Tibial artery (tissue), 4 donors: ENCODE results near the gene TMEM222.

Source experiments
- DNase-seq, 2 donors: peaks; one replicate each; pipeline ENCODE4 v3.0.0-alpha.2; 2019
- H3K27ac ChIP-seq, 2 donors: fragments of 200-600 bp; sonication (generic) in 1 of 2; 1 replicate in 1 of 2; 2 replicates in 1 of 2; pipeline ENCODE4 v1.5.1; 2018 to 2019; ENCODE audit warnings: mild to moderate bottlenecking in 1 of 2
- H3K27me3 ChIP-seq, 2 donors: fragments of 200-600 bp; sonication (generic) in 1 of 2; one replicate each; pipeline versions ENCODE4 v1.5.1 to v1.6.0; 2016 to 2019
- H3K36me3 ChIP-seq, 3 donors: fragments of 200-600 bp; sonication (generic) in 2 of 3; one replicate each; pipeline ENCODE4 v1.5.1; 2016 to 2019; ENCODE audit warnings: mild to moderate bottlenecking in 2 of 3
- H3K4me1 ChIP-seq, 4 donors: fragments of 200-600 bp; sonication (generic) in 2 of 4; 1 replicate in 3 of 4; 2 replicates in 1 of 4; pipeline ENCODE4 v1.5.1; 2016 to 2019
- H3K4me3 ChIP-seq, 2 donors: fragments of 200-600 bp; sonication (generic) in 1 of 2; 1 replicate in 1 of 2; 2 replicates in 1 of 2; pipeline ENCODE4 v1.5.1; 2018 to 2019; ENCODE audit warnings: mild to moderate bottlenecking in 2 of 2
- H3K9me3 ChIP-seq, 3 donors: fragments of 200-600 bp; sonication (generic) in 1 of 3; one replicate each; pipeline ENCODE4 v1.5.1; 2016 to 2019
- intact Hi-C: fragments of 100-400 bp; cut with DNase I; formaldehyde crosslinking; loops from one replicate; pipeline ENCODE4 v1.15.0; 2023; ENCODE audit warnings: low total_unique reads
- TF ChIP-seq, protein P1 (sequence below), 2 experiments: fragments of 200-600 bp in 1 of 2; fragments of 450-650 bp in 1 of 2; IDR thresholded peaks; one replicate each; pipeline ENCODE4 v1.5.1; 2017 to 2019; ENCODE audit warnings: antibody characterized with exemption in 2 of 2, mild to moderate bottlenecking in 1 of 2, moderate library complexity in 1 of 2

Gene TMEM222

DNA sequence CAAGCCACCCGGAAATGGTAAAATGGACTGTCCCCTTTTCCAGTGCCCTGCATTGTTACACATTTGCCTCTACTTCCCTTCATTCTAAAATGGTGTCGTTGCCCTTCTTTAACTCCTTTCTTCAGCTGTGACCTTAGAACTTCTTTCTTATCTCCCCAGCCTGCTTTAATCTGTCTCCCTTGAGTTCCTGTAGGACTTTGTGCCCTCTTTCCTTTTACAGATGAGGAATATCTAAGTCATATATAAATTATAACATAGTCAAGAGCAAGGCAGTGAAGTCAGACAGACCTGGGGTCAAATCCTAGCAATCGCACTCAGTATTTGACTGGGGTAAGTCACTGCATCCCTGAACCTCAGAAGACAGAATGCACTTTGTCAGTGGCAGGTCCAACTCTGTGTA, 31.4 kb upstream of the TMEM222 start:
- intact Hi-C loops = loop anchor here (10.0 kb wide), 1 partner anchor 246 kb away; no protein-coding TSS in a partner anchor
- Histone ChIP-seq H3K4me1 (no peaks in the 10 kb centered on the region), H3K36me3 (peaks cover 44 to 87% (median 48%) of the 10 kb centered on the region in 3 donors), H3K27me3 (no peaks in the 10 kb centered on the region), H3K4me3 (no peak overlapping the region), H3K9me3 (no peaks in the 10 kb centered on the region), H3K27ac (no peak overlapping the region)
- TF ChIP-seq, protein P1, sequence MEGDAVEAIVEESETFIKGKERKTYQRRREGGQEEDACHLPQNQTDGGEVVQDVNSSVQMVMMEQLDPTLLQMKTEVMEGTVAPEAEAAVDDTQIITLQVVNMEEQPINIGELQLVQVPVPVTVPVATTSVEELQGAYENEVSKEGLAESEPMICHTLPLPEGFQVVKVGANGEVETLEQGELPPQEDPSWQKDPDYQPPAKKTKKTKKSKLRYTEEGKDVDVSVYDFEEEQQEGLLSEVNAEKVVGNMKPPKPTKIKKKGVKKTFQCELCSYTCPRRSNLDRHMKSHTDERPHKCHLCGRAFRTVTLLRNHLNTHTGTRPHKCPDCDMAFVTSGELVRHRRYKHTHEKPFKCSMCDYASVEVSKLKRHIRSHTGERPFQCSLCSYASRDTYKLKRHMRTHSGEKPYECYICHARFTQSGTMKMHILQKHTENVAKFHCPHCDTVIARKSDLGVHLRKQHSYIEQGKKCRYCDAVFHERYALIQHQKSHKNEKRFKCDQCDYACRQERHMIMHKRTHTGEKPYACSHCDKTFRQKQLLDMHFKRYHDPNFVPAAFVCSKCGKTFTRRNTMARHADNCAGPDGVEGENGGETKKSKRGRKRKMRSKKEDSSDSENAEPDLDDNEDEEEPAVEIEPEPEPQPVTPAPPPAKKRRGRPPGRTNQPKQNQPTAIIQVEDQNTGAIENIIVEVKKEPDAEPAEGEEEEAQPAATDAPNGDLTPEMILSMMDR (IDR thresholded peaks at IDR 0.05) = no peak
- DNase-seq = no peak

DNA sequence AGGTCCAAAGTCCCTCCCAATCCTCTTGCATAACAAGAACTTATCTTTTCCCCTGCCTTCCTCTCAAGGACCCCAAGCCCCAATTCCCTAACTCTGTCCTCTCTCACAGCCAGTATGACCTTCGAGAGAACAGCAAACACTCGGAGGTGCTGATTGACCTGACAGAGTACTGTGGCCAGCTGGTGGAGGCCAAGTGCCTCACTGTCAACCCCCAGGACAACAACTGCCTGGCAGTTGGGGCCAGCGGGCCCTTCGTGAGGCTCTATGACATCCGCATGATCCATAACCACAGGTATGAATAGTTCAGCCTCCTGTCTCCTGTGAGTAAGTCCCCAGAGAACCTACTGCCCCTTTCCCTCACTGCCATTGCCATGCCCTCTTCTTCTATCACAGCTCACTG, 29.9 kb upstream of the TMEM222 start:
- DNase-seq = no peak
- Histone ChIP-seq H3K9me3 (no peaks in the 10 kb centered on the region), H3K4me1 (peaks cover 0 to 6% (median 0%) of the 10 kb centered on the region in 4 donors), H3K27me3 (no peaks in the 10 kb centered on the region), H3K27ac (no peak overlapping the region), H3K36me3 (peaks cover 49 to 90% (median 54%) of the 10 kb centered on the region in 3 donors), H3K4me3 (no peak overlapping the region)
- TF ChIP-seq, protein P1 (IDR thresholded peaks at IDR 0.05) = no peak
- intact Hi-C loops = loop anchor here (10.0 kb wide), 1 partner anchor 247 kb away; no protein-coding TSS in a partner anchor

DNA sequence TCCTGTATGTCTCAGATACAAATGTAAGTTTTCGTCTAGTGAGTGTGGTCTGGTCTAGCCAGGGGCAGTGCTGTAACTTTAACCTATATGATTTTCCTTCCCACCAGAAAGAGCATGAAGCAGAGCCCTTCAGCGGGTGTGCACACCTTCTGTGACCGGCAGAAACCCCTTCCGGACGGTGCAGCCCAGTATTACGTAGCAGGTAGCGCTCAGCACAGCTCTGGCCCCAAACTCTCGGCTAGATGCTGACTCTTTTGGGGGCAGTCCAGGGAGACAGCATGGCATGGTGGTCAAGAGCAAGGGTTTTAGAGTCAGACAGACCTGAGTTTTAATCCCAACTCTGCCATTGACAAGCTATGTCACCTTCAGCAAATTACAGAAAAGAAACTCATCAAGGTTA, 28.0 kb upstream of the TMEM222 start:
- no peak overlapping the region for H3K27ac ChIP-seq
- intact Hi-C loops = loop anchor here (10.0 kb wide), 1 partner anchor 249 kb away; no protein-coding TSS in a partner anchor
- DNase-seq = peak in 1 of 2 donors; percentile 53
- H3K4me3 ChIP-seq = no peak overlapping the region
- peaks cover 54 to 97% (median 60%) of the 10 kb centered on the region in 3 donors for H3K36me3 ChIP-seq
- H3K27me3 ChIP-seq = no peaks in the 10 kb centered on the region
- H3K4me1 ChIP-seq = peaks cover 0 to 12% (median 2%) of the 10 kb centered on the region in 4 donors
- no peaks in the 10 kb centered on the region for H3K9me3 ChIP-seq
- TF ChIP-seq, protein P1 (IDR thresholded peaks at IDR 0.05) = no peak

DNA sequence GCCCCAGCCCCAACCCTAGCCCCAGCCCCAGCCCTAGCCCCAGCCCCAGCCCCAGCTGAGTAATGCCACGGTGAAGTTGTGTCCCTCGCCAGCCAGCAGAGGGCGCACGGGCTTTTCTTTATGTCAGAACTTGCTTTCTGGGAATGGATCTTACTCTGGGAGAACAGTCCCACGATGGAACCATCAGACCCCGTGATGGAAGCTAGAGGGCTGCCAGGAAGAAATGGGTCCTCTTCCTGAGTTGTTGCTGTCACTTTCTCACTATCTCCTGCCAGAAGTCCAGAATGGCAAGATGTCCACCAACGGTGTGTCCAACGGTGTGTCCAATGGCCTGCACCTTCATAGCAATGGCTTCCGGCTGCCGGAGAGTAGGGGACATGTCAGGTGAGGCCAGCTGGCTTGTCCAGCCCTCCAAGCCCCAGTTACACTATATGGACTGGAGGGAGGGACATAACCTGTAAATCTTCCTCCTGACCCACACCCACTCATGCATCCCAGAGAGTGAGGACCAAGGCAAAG, 25.1 kb upstream of the TMEM222 start:
- DNase-seq = peak; percentile 57 to 76
- Histone ChIP-seq H3K27ac (no peak overlapping the region), H3K4me1 (peaks cover 0 to 35% (median 8%) of the 10 kb centered on the region in 4 donors), H3K27me3 (no peaks in the 10 kb centered on the region), H3K36me3 (peaks cover 50 to 93% (median 66%) of the 10 kb centered on the region in 3 donors), H3K4me3 (no peak overlapping the region), H3K9me3 (no peaks in the 10 kb centered on the region)
- TF ChIP-seq, protein P1 (IDR thresholded peaks at IDR 0.05) = peak; percentile 53 to 61
- intact Hi-C loops = loop anchor here (10.0 kb wide), 1 partner anchor 252 kb away; no protein-coding TSS in a partner anchor

DNA sequence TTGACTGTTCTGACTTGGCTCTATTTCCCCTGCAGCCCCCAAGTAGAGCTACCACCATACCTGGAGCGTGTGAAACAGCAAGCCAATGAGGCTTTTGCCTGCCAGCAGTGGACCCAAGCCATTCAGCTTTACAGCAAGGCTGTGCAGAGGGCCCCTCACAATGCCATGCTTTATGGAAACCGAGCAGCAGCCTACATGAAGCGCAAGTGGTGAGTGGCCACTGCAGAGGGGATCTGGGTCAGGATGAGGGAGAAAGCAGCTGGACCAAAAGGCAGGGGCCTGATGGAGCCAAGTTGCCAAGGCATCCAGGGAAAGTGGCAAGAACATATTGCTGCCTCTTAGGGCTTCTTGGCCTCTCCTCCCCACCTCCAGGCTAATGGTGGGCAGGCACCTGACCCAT, 24.1 kb upstream of the TMEM222 start:
- Histone ChIP-seq H3K4me3 (no peak overlapping the region), H3K36me3 (peaks cover 52 to 93% (median 62%) of the 10 kb centered on the region in 3 donors), H3K4me1 (peaks cover 0 to 35% (median 8%) of the 10 kb centered on the region in 4 donors), H3K27ac (no peak overlapping the region), H3K27me3 (no peaks in the 10 kb centered on the region), H3K9me3 (no peaks in the 10 kb centered on the region)
- TF ChIP-seq, protein P1 (IDR thresholded peaks at IDR 0.05) = no peak
- intact Hi-C loops = loop anchor here (10.0 kb wide), 1 partner anchor 253 kb away; no protein-coding TSS in a partner anchor
- peak in 1 of 2 donors; percentile 60 for DNase-seq
